ENCODE data around the gene ACVR2B.

Gene ACVR2B

DNA sequence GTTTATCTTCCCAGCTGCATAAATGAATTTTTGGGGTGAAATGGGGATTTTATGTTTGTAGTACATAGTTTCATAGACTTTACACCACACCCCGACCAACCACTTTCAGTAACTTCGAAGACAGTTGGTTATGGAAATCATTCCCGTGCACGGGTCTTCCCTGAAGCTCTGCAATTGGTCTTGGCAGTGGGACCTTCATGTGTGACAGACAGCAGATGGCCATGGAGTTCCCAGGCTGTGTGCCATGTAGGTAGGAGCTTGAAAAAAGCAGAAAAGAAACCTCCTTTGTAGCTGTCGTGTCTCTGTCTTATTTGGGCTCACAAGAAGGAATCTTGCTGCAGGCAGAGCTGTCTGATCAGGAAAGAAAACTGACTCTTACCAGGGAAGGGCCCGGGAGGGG, 68.3 kb downstream of the ACVR2B start:
- TF ChIP-seq CSDC2 (CRISPR knock-in tag; IDR thresholded peaks at IDR 0.05) (no peak), GLIS3 (CRISPR knock-in tag; IDR thresholded peaks at IDR 0.05) (no peak), ZFP30 (CRISPR knock-in tag; IDR thresholded peaks at IDR 0.05) (no peak), ZC3H10 (CRISPR knock-in tag; IDR thresholded peaks at IDR 0.05) (no peak), ZFP3 (CRISPR knock-in tag; IDR thresholded peaks at IDR 0.05) (no peak), ESRRG (CRISPR knock-in tag; IDR thresholded peaks at IDR 0.05) (no peak), OSR1 (CRISPR knock-in tag; IDR thresholded peaks at IDR 0.05) (no peak), ARNTL (CRISPR knock-in tag; IDR thresholded peaks at IDR 0.05; ENCODE audit: borderline replicate concordance, low read depth) (no peak), ISL1 (CRISPR knock-in tag; IDR thresholded peaks at IDR 0.05) (no peak), BACH2 (CRISPR knock-in tag; IDR thresholded peaks at IDR 0.05; ENCODE audit: borderline replicate concordance) (no peak), ZNF70 (CRISPR knock-in tag; IDR thresholded peaks at IDR 0.05) (no peak)
- TF ChIP-seq, protein P1, sequence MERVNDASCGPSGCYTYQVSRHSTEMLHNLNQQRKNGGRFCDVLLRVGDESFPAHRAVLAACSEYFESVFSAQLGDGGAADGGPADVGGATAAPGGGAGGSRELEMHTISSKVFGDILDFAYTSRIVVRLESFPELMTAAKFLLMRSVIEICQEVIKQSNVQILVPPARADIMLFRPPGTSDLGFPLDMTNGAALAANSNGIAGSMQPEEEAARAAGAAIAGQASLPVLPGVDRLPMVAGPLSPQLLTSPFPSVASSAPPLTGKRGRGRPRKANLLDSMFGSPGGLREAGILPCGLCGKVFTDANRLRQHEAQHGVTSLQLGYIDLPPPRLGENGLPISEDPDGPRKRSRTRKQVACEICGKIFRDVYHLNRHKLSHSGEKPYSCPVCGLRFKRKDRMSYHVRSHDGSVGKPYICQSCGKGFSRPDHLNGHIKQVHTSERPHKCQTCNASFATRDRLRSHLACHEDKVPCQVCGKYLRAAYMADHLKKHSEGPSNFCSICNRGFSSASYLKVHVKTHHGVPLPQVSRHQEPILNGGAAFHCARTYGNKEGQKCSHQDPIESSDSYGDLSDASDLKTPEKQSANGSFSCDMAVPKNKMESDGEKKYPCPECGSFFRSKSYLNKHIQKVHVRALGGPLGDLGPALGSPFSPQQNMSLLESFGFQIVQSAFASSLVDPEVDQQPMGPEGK (CRISPR knock-in tag; IDR thresholded peaks at IDR 0.05; ENCODE audit: borderline replicate concordance) = no peak
- TF ChIP-seq, protein P2, sequence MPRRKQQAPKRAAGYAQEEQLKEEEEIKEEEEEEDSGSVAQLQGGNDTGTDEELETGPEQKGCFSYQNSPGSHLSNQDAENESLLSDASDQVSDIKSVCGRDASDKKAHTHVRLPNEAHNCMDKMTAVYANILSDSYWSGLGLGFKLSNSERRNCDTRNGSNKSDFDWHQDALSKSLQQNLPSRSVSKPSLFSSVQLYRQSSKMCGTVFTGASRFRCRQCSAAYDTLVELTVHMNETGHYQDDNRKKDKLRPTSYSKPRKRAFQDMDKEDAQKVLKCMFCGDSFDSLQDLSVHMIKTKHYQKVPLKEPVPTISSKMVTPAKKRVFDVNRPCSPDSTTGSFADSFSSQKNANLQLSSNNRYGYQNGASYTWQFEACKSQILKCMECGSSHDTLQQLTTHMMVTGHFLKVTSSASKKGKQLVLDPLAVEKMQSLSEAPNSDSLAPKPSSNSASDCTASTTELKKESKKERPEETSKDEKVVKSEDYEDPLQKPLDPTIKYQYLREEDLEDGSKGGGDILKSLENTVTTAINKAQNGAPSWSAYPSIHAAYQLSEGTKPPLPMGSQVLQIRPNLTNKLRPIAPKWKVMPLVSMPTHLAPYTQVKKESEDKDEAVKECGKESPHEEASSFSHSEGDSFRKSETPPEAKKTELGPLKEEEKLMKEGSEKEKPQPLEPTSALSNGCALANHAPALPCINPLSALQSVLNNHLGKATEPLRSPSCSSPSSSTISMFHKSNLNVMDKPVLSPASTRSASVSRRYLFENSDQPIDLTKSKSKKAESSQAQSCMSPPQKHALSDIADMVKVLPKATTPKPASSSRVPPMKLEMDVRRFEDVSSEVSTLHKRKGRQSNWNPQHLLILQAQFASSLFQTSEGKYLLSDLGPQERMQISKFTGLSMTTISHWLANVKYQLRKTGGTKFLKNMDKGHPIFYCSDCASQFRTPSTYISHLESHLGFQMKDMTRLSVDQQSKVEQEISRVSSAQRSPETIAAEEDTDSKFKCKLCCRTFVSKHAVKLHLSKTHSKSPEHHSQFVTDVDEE (CRISPR knock-in tag; IDR thresholded peaks at IDR 0.05) = no peak
- TF ChIP-seq, protein P3, sequence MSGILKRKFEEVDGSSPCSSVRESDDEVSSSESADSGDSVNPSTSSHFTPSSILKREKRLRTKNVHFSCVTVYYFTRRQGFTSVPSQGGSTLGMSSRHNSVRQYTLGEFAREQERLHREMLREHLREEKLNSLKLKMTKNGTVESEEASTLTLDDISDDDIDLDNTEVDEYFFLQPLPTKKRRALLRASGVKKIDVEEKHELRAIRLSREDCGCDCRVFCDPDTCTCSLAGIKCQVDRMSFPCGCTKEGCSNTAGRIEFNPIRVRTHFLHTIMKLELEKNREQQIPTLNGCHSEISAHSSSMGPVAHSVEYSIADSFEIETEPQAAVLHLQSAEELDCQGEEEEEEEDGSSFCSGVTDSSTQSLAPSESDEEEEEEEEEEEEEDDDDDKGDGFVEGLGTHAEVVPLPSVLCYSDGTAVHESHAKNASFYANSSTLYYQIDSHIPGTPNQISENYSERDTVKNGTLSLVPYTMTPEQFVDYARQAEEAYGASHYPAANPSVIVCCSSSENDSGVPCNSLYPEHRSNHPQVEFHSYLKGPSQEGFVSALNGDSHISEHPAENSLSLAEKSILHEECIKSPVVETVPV (CRISPR knock-in tag; IDR thresholded peaks at IDR 0.05) = no peak
- no peak for ATAC-seq

DNA sequence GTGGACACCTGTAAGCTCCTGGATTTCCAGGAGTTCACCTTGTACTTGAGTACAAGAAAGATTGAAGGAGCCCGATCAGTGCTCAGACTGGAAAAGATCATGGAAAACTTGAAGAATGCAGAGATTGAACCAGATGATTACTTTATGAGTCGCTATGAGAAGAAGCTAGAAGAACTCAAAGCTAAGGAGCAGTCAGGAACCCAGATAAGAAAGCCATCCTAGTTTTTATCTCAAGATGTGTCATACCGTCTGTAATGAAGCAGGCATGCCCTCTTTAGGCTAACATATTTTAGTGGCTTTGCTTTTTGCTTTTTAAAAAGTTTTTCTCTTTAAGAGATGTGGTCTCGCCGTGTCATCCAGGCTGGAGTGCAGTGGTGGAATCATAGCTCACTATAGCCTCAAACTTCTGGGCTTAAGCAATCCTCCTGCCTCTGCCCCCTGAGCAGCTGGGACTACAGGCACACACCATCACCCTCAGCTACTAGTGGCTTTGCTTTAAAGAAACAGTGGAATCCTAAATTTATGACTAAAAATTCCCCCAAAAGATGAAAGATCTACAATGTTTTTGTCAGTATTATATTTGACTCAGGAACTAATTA, 70.5 kb downstream of the ACVR2B start:
- no peak for ATAC-seq
- TF ChIP-seq ISL1 (CRISPR knock-in tag; IDR thresholded peaks at IDR 0.05) = no peak
- no peak for TF ChIP-seq ZNF565 (CRISPR knock-in tag; conservative IDR thresholded peaks at IDR 0.05; ENCODE audit: low read depth)
- TF ChIP-seq, protein P3 (CRISPR knock-in tag; IDR thresholded peaks at IDR 0.05) = no peak
- no peak for TF ChIP-seq PPARA (CRISPR knock-in tag; IDR thresholded peaks at IDR 0.05; ENCODE audit: borderline replicate concordance)

DNA sequence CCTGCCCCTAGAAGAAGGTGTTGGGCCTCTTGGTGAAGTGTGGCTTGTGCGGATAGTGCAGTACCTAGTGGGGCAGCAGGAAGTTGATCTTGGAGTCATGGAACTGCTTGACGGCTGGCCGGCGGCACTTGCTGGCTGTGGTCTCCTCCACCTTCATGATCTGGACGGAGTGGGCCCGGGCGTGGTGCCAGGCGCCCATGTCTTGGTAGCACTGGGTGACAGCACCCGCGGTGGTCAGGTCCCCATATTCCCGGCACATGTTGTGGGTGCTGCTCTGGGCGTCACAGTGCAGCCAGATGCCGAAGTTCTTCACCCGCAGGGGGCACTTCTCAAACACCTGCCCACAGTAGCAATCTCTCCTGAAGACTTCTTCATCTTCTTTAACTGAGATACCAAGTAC, 73.1 kb downstream of the ACVR2B start:
- ATAC-seq = no peak
- TF ChIP-seq ZNF70 (CRISPR knock-in tag; IDR thresholded peaks at IDR 0.05) = no peak
- no peak for TF ChIP-seq TCF4 (CRISPR knock-in tag; IDR thresholded peaks at IDR 0.05; ENCODE audit: borderline replicate concordance)
- TF ChIP-seq, protein P1 (CRISPR knock-in tag; IDR thresholded peaks at IDR 0.05; ENCODE audit: borderline replicate concordance) = no peak
- TF ChIP-seq, protein P4, sequence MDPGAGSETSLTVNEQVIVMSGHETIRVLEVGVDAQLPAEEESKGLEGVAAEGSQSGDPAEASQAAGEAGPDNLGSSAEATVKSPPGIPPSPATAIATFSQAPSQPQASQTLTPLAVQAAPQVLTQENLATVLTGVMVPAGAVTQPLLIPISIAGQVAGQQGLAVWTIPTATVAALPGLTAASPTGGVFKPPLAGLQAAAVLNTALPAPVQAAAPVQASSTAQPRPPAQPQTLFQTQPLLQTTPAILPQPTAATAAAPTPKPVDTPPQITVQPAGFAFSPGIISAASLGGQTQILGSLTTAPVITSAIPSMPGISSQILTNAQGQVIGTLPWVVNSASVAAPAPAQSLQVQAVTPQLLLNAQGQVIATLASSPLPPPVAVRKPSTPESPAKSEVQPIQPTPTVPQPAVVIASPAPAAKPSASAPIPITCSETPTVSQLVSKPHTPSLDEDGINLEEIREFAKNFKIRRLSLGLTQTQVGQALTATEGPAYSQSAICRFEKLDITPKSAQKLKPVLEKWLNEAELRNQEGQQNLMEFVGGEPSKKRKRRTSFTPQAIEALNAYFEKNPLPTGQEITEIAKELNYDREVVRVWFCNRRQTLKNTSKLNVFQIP (CRISPR knock-in tag; IDR thresholded peaks at IDR 0.05; ENCODE audit: borderline replicate concordance, low read depth) = no peak
- no peak for TF ChIP-seq ISL1 (CRISPR knock-in tag; IDR thresholded peaks at IDR 0.05)
- TF ChIP-seq PPARA (CRISPR knock-in tag; IDR thresholded peaks at IDR 0.05; ENCODE audit: borderline replicate concordance) = no peak
- TF ChIP-seq ZC3H10 (CRISPR knock-in tag; IDR thresholded peaks at IDR 0.05) = no peak
- no peak for TF ChIP-seq ESRRG (CRISPR knock-in tag; IDR thresholded peaks at IDR 0.05)
- no peak for TF ChIP-seq OSR1 (CRISPR knock-in tag; IDR thresholded peaks at IDR 0.05)
- no peak for TF ChIP-seq ZFP3 (CRISPR knock-in tag; IDR thresholded peaks at IDR 0.05)
- TF ChIP-seq, protein P2 (CRISPR knock-in tag; IDR thresholded peaks at IDR 0.05) = no peak
- TF ChIP-seq BACH2 (CRISPR knock-in tag; IDR thresholded peaks at IDR 0.05; ENCODE audit: borderline replicate concordance) = no peak
- TF ChIP-seq CSDC2 (CRISPR knock-in tag; IDR thresholded peaks at IDR 0.05) = no peak
- no peak for TF ChIP-seq ZNF8 (CRISPR knock-in tag; IDR thresholded peaks at IDR 0.05)
- TF ChIP-seq GLIS3 (CRISPR knock-in tag; IDR thresholded peaks at IDR 0.05) = no peak

Measured in SK-N-SH treated with all-trans-retinoic acid at 6 μM for 48 hours (cell line).